ENCODE data around the gene USP36. TPM values are rescaled to one million over a fixed set of nuclear protein-coding genes. Genes with fewer than 3 reads are reported as not detected.

Gene USP36
- total RNA-seq, 4 donors from 2014 or later = 28.5 to 96.5 (median 63.5) TPM

DNA sequence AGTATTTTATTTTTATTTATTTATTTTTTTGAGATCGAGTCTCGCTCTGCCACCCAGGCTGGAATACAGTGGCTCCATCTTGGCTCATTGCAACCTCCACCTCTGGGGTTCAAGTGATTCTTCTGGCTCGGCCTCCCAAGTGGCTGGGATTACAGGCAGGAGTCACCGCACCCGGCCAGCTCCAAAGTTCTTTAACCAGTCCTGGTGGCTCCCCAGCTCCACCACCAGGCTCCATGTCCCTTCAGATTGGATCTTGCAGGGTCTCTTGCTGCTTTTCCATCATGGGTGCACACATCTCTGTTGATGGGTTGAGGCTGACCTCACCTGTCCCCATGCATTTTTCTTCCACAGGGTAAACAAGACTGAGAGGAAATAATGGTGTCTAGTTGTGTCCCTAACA lies 8.4 kb upstream of the USP36 start:
- intact Hi-C loops (cut with DNase I; ENCODE audit: low total_unique reads) = no loop called here
- Histone ChIP-seq H3K27me3 (no peaks in the 10 kb centered on the region), H3K36me3 (no peaks in the 10 kb centered on the region), H3K4me3 (no peak overlapping the region), H3K27ac (no peak overlapping the region), H3K9me3 (no peaks in the 10 kb centered on the region), H3K4me1 (peaks cover 0 to 7% (median 0%) of the 10 kb centered on the region in 4 donors)
- TF ChIP-seq EP300 (IDR thresholded peaks at IDR 0.05; ENCODE audit: low read depth) = no peak
- no peak for TF ChIP-seq POLR2A (IDR thresholded peaks at IDR 0.05)
- TF ChIP-seq, protein P1, sequence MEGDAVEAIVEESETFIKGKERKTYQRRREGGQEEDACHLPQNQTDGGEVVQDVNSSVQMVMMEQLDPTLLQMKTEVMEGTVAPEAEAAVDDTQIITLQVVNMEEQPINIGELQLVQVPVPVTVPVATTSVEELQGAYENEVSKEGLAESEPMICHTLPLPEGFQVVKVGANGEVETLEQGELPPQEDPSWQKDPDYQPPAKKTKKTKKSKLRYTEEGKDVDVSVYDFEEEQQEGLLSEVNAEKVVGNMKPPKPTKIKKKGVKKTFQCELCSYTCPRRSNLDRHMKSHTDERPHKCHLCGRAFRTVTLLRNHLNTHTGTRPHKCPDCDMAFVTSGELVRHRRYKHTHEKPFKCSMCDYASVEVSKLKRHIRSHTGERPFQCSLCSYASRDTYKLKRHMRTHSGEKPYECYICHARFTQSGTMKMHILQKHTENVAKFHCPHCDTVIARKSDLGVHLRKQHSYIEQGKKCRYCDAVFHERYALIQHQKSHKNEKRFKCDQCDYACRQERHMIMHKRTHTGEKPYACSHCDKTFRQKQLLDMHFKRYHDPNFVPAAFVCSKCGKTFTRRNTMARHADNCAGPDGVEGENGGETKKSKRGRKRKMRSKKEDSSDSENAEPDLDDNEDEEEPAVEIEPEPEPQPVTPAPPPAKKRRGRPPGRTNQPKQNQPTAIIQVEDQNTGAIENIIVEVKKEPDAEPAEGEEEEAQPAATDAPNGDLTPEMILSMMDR (IDR thresholded peaks at IDR 0.05) = no peak
- TF ChIP-seq POLR2AphosphoS5 (IDR thresholded peaks at IDR 0.05) = no peak
- no peak for DNase-seq
- in situ Hi-C loops (cut with MboI; ENCODE audit: low pct_ligation_motif_present in 1 of 4, low pct_unique_long_range_greater_than_20kb in 1 of 4, low sequenced_read_pairs in 3 of 4) = no loop called here
- WGBS, 2 donors (ENCODE audit: low coverage in 1 of 2) = 78 to 94% methylated on average over 2 to 5 of the region's 5 CpGs

DNA sequence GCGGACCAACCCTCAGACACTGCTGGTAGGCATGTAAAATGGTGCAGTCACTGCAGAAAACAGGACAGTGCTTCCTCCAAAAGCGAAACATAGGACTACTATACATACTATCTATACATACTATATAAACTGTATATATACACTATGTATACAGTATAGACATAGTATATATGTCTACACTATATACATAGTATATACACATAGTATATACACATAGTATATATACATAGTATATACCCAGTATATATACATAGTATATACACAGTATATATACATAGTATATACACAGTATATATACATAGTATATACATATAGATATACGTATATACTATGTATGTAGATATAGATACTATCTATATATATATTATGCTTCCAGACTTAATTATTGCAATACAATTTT lies 6.4 kb upstream of the USP36 start:
- in situ Hi-C loops (cut with MboI; ENCODE audit: low pct_ligation_motif_present in 1 of 4, low pct_unique_long_range_greater_than_20kb in 1 of 4, low sequenced_read_pairs in 3 of 4) (no loop called here), intact Hi-C loops (cut with DNase I; ENCODE audit: low total_unique reads) (no loop called here)
- no peak overlapping the region for H3K4me3 ChIP-seq
- H3K27ac ChIP-seq = no peak overlapping the region
- TF ChIP-seq, protein P1 (IDR thresholded peaks at IDR 0.05) = no peak
- no peak for TF ChIP-seq POLR2AphosphoS5 (IDR thresholded peaks at IDR 0.05)
- no peaks in the 10 kb centered on the region for H3K27me3 ChIP-seq
- peaks cover 0 to 3% (median under 1%) of the 10 kb centered on the region in 4 donors for H3K4me1 ChIP-seq
- no peaks in the 10 kb centered on the region for H3K36me3 ChIP-seq
- H3K9me3 ChIP-seq = no peaks in the 10 kb centered on the region
- 83 to 91% methylated on average over 3 of the region's 3 CpGs for WGBS, 2 donors (ENCODE audit: low coverage in 1 of 2)
- no peak for DNase-seq

DNA sequence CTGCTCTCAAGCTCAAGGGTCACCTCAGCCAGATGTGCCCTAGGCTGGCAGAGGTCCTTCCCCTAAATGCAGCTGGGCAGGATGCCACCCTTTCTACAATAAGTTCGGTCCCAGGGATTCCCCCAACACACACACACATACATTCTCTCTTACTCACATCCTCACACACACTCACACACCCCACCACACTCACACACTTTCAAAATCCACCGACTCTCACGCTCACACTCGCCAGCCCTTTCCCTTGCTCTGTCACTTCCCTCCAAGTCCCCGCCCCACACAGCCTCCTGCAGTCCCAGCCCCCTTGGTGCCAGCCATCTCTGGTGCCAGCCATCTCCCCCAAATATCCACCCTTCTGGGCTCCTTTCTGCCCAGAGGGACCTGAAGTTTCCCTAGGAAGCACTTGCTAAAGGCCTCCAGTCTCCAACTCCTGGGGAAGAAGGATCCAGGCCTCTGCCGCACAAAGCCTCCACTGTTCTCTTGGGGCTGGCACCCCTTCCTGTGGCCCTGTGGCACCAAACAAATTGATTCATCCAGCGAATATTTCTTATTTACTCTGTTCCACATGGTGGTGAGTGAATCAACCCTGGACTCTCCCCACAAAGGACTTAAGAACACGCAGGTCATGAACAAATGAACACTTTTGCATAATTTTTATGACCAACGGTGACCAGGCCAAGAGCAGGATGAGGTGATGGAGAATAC lies 3.8 kb upstream of the USP36 start:
- Histone ChIP-seq H3K4me3 (no peak overlapping the region), H3K9me3 (no peaks in the 10 kb centered on the region), H3K27me3 (no peaks in the 10 kb centered on the region), H3K36me3 (no peaks in the 10 kb centered on the region), H3K27ac (no peak overlapping the region), H3K4me1 (peaks cover 6 to 13% (median 9%) of the 10 kb centered on the region in 4 donors)
- 69 to 75% methylated on average over 5 to 9 of the region's 9 CpGs for WGBS, 2 donors (ENCODE audit: low coverage in 1 of 2)
- in situ Hi-C loops (cut with MboI; ENCODE audit: low pct_ligation_motif_present in 1 of 4, low pct_unique_long_range_greater_than_20kb in 1 of 4, low sequenced_read_pairs in 3 of 4) (no loop called here), intact Hi-C loops (cut with DNase I; ENCODE audit: low total_unique reads) (no loop called here)
- no peak for DNase-seq
- TF ChIP-seq, protein P1 (IDR thresholded peaks at IDR 0.05) = no peak
- TF ChIP-seq POLR2AphosphoS5 (IDR thresholded peaks at IDR 0.05) = no peak
- no peak for TF ChIP-seq POLR2A (IDR thresholded peaks at IDR 0.05)
- no peak for TF ChIP-seq EP300 (IDR thresholded peaks at IDR 0.05; ENCODE audit: low read depth)

DNA sequence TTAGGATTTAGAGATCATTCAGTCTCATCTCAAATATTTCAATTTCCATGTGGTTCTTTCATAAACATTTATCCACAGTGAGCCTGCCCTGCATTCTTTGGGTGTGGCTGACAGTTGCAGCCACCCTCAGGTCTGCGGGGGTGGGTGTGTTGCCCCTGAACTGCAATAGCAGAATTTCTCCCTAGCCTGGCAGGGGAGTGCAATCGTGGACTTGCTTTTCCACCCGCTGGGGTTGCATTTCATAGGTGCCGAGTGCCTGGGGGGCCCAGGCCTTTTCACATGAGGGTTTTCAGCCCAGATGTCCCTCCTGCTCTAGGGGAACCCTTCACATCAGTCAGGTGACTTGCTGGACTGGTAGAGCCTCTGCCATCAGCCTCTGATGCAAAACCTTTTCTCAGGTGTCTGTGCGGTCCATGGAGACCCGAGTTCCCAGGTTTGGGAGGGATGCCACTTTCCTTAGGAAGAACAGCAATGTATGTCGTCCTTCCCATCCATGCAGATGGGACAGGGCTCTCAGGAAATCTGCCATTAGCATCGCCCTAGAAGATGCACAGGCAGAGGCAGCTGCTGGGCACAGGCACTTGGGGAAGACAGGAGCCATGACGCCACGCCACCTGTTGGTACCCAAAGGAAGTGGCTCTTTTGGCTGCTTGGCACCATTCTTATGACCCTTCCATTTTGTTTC lies 2.4 kb upstream of the USP36 start:
- Histone ChIP-seq H3K36me3 (no peaks in the 10 kb centered on the region), H3K4me3 (no peak overlapping the region), H3K4me1 (peaks cover 16 to 24% (median 20%) of the 10 kb centered on the region in 4 donors), H3K27me3 (no peaks in the 10 kb centered on the region), H3K9me3 (no peaks in the 10 kb centered on the region), H3K27ac (no peak overlapping the region)
- DNase-seq = peak; percentile 44
- in situ Hi-C loops (cut with MboI; ENCODE audit: low pct_ligation_motif_present in 1 of 4, low pct_unique_long_range_greater_than_20kb in 1 of 4, low sequenced_read_pairs in 3 of 4) = no loop called here
- intact Hi-C loops (cut with DNase I; ENCODE audit: low total_unique reads) = no loop called here
- TF ChIP-seq POLR2AphosphoS5 (IDR thresholded peaks at IDR 0.05) (no peak), EP300 (IDR thresholded peaks at IDR 0.05; ENCODE audit: low read depth) (no peak), POLR2A (IDR thresholded peaks at IDR 0.05) (no peak)
- TF ChIP-seq, protein P1 (IDR thresholded peaks at IDR 0.05) = peak; percentile 39 to 53 (median 50)
- 67% methylated on average over 10 of the region's 10 CpGs; no CpG with 5 or more reads in 1 of the 2 donors for WGBS, 2 donors (ENCODE audit: low coverage in 1 of 2)
